ENCODE data around the gene PMF1. TPM values are rescaled to one million over a fixed set of nuclear protein-coding genes. Genes with fewer than 3 reads are reported as not detected.

PMF1 gene
- total RNA-seq, 1 donor from 2014 or later: 51.4 TPM

DNA sequence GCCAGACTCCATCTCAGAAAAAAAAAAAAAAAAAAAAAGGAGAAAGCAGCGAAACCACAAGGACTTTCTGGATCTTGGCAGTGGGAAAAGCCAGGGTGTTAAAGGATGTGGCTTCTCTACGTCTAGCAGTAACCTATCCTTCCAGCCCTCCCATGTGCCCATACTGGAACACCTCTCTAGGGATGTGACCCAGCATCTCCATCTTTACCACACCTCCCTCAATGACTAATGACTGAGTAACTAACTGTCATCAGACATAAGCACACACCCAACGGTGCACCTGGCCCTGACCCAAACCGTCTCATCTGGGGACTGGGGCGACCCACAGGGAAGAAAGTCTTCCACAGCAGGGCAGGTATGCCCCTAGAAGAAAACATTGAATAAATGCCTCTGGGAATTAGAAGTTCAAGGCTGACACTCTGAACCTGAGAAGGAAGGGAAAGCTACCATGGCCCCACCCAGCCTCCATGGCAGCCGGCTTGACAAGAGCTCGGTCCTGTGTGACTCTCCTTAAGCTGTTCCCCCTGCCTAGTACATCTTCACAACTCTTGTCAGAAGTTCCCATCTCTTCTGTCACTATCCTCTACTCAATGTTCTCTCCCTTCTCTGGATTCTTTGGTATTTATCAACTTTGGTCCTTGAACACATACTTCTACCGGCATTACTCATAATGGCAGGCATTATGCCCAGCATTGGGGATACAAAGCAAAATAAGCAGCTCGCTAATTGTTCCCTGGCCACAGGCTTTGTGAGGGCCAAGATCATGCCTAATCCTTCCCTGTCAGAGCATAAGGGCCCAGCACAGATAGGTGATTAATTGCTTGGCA is 49.9 kb downstream of the PMF1 start:
- H3K4me1 Mint-ChIP-seq (ENCODE audit: unreplicated experiment): peaks cover 2% of the 10 kb centered on the region
- peaks cover 68% of the 10 kb centered on the region for H3K36me3 Mint-ChIP-seq (ENCODE audit: low read depth, unreplicated experiment)
- H3K9me3 Mint-ChIP-seq (ENCODE audit: unreplicated experiment): no peaks in the 10 kb centered on the region
- DNase-seq (ENCODE audit: low spot score): no peak
- peak overlapping the region; percentile 23 for H3K4me3 Mint-ChIP-seq (ENCODE audit: unreplicated experiment)
- peak overlapping the region; percentile 62 for H3K27ac Mint-ChIP-seq (ENCODE audit: unreplicated experiment)
- peaks cover 4% of the 10 kb centered on the region for H3K27me3 Mint-ChIP-seq (ENCODE audit: unreplicated experiment)
- TF ChIP-seq, protein P1, sequence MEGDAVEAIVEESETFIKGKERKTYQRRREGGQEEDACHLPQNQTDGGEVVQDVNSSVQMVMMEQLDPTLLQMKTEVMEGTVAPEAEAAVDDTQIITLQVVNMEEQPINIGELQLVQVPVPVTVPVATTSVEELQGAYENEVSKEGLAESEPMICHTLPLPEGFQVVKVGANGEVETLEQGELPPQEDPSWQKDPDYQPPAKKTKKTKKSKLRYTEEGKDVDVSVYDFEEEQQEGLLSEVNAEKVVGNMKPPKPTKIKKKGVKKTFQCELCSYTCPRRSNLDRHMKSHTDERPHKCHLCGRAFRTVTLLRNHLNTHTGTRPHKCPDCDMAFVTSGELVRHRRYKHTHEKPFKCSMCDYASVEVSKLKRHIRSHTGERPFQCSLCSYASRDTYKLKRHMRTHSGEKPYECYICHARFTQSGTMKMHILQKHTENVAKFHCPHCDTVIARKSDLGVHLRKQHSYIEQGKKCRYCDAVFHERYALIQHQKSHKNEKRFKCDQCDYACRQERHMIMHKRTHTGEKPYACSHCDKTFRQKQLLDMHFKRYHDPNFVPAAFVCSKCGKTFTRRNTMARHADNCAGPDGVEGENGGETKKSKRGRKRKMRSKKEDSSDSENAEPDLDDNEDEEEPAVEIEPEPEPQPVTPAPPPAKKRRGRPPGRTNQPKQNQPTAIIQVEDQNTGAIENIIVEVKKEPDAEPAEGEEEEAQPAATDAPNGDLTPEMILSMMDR (IDR thresholded peaks at IDR 0.05; ENCODE audit: unreplicated experiment): no peak

DNA sequence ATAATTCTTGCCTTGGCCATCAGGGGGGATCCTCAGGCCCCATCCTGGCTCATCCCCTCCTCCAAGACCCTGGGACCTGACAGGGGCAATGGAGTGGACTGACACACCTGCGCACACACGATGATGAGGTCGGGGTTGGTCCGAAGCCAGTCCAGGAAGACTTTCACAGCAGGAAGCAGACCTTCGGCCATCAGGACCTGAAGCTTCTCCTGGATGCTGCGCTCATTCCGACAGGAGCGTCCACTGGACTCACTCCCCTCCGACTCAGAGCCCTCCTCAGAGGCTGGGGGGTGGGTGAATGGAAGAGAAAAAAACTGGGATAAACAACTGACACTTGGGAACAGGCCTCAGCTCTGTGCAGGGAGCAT is 50.5 kb downstream of the PMF1 start:
- H3K9me3 Mint-ChIP-seq (ENCODE audit: unreplicated experiment): no peaks in the 10 kb centered on the region
- H3K27ac Mint-ChIP-seq (ENCODE audit: unreplicated experiment): no peak overlapping the region
- no peak overlapping the region for H3K4me3 Mint-ChIP-seq (ENCODE audit: unreplicated experiment)
- DNase-seq (ENCODE audit: low spot score): no peak
- no peaks in the 10 kb centered on the region for H3K4me1 Mint-ChIP-seq (ENCODE audit: unreplicated experiment)
- TF ChIP-seq, protein P1 (IDR thresholded peaks at IDR 0.05; ENCODE audit: unreplicated experiment): no peak
- peaks cover 66% of the 10 kb centered on the region for H3K36me3 Mint-ChIP-seq (ENCODE audit: low read depth, unreplicated experiment)
- peaks cover 4% of the 10 kb centered on the region for H3K27me3 Mint-ChIP-seq (ENCODE audit: unreplicated experiment)

DNA sequence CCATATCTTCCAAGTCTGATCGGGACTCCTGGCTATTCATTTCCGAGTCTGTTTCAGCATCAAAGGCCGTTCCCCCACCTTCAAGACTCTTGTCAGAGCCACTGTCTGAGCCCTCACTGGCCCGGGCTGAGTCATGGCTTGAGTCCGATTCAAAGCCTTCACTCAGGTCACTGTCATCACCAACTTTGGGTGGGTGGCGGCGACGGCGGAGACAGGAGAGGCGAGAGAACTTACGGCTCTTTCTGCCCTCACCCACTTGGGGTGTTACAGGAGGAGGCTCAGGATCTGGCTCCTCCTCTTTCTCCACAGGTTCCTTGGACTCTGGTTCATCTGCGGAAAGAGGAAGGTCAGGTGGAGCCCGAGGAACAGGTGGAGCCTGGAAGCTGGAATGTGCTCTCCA is 53.2 kb downstream of the PMF1 start:
- Mint-ChIP-seq H3K9me3 (ENCODE audit: unreplicated experiment) (no peaks in the 10 kb centered on the region), H3K4me1 (ENCODE audit: unreplicated experiment) (no peaks in the 10 kb centered on the region), H3K36me3 (ENCODE audit: low read depth, unreplicated experiment) (peaks cover 60% of the 10 kb centered on the region), H3K4me3 (ENCODE audit: unreplicated experiment) (no peak overlapping the region), H3K27ac (ENCODE audit: unreplicated experiment) (no peak overlapping the region), H3K27me3 (ENCODE audit: unreplicated experiment) (no peaks in the 10 kb centered on the region)
- no peak for DNase-seq (ENCODE audit: low spot score)
- TF ChIP-seq, protein P1 (IDR thresholded peaks at IDR 0.05; ENCODE audit: unreplicated experiment): no peak

DNA sequence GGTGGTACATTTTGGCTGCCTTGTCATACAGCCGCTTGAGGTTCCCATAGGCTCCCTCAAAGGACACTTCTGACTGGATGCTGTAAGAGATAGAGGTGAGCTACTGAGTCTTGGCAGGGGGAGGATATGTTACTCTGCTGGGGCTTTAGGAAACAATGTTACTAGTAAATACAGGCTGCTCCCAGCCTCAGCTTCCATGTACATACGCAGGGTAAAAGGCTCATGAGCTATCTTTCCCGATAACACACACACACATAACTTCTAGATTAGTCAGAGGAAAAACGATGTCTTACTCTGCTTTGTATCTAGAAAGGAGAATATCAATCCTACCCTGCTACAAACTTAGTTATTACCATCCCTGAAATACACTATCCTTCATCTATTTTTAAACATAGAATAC is 55.5 kb downstream of the PMF1 start:
- H3K4me1 Mint-ChIP-seq (ENCODE audit: unreplicated experiment): no peaks in the 10 kb centered on the region
- no peak for DNase-seq (ENCODE audit: low spot score)
- no peak overlapping the region for H3K4me3 Mint-ChIP-seq (ENCODE audit: unreplicated experiment)
- H3K9me3 Mint-ChIP-seq (ENCODE audit: unreplicated experiment): no peaks in the 10 kb centered on the region
- TF ChIP-seq, protein P1 (IDR thresholded peaks at IDR 0.05; ENCODE audit: unreplicated experiment): no peak
- H3K27ac Mint-ChIP-seq (ENCODE audit: unreplicated experiment): no peak overlapping the region
- H3K36me3 Mint-ChIP-seq (ENCODE audit: low read depth, unreplicated experiment): peaks cover 63% of the 10 kb centered on the region
- H3K27me3 Mint-ChIP-seq (ENCODE audit: unreplicated experiment): no peaks in the 10 kb centered on the region

DNA sequence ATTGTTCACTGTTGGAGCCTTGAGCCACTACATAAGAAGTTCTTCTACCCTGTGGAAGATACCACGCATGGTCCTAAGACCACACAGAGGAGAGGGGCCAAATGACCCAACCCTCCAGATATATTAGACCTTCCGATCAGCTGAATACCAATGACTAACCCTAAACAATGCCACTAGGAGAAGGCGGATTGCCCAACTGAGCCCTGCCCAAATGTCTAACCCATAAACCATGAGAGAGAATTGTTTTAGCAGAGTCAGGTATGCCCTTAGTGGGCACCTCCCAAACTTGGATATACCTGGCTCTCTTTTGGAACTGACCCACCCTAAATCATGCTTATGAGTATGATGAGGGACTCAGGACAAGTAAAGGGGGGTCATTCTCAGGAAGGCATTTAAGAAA is 57.5 kb downstream of the PMF1 start:
- TF ChIP-seq, protein P1 (IDR thresholded peaks at IDR 0.05; ENCODE audit: unreplicated experiment): no peak
- Mint-ChIP-seq H3K9me3 (ENCODE audit: unreplicated experiment) (no peaks in the 10 kb centered on the region), H3K27ac (ENCODE audit: unreplicated experiment) (no peak overlapping the region), H3K36me3 (ENCODE audit: low read depth, unreplicated experiment) (peaks cover 65% of the 10 kb centered on the region), H3K4me3 (ENCODE audit: unreplicated experiment) (peak overlapping the region; percentile 76), H3K27me3 (ENCODE audit: unreplicated experiment) (no peaks in the 10 kb centered on the region), H3K4me1 (ENCODE audit: unreplicated experiment) (no peaks in the 10 kb centered on the region)
- no peak for DNase-seq (ENCODE audit: low spot score)
